Type B pancreatic cell (in vitro differentiated cells): ENCODE data around the gene CBX6. TPM values are rescaled to one million over a fixed set of nuclear protein-coding genes. Genes with fewer than 3 reads are reported as not detected.
"Not testable (repeated sequence)": the region's sequence is repeated elsewhere in the genome, so short reads cannot be mapped to it uniquely, and the experiment has no call there.

Source experiments
- DNase-seq: peaks from one replicate; pipeline ENCODE4 v3.0.0; 2021; ENCODE audit warnings: mixed read lengths; ENCODE audit not compliant: unreplicated experiment; ENCODE audit errors: extremely low spot score
- H3K27ac Mint-ChIP-seq: 2 replicates; pipeline ENCODE4 v1.8.0; 2021; ENCODE audit warnings: mild to moderate bottlenecking, mixed read lengths
- H3K27me3 Mint-ChIP-seq: 2 replicates; pipeline ENCODE4 v1.8.0; 2021; ENCODE audit warnings: mixed read lengths
- H3K36me3 Mint-ChIP-seq: 2 replicates; pipeline ENCODE4 v1.8.0; 2021; ENCODE audit warnings: mixed read lengths
- H3K4me1 Mint-ChIP-seq: one replicate; pipeline ENCODE4 v1.8.0; 2021; ENCODE audit warnings: mixed read lengths; ENCODE audit not compliant: unreplicated experiment
- H3K4me3 Mint-ChIP-seq: 2 replicates; pipeline ENCODE4 v1.8.0; 2021; ENCODE audit warnings: mild to moderate bottlenecking, mixed read lengths
- H3K9me3 Mint-ChIP-seq: 2 replicates; pipeline ENCODE4 v1.8.0; 2021; ENCODE audit warnings: mixed read lengths
- total RNA-seq: library from RNA; stranded (reverse); gene quantifications from 2 replicates; pipeline ENCODE4 v1.2.1, GENCODE V29; 2021; ENCODE audit warnings: low replicate concordance
- TF ChIP-seq, protein P1 (sequence below): fragments of 200-600 bp; sonication (generic); conservative IDR thresholded peaks from 2 replicates; pipeline ENCODE4 v1.5.0; 2021; ENCODE audit warnings: antibody characterized with exemption, mild to moderate bottlenecking

The CBX6 gene
- total RNA-seq, 1 donor from 2014 or later, result 93.5 TPM

DNA sequence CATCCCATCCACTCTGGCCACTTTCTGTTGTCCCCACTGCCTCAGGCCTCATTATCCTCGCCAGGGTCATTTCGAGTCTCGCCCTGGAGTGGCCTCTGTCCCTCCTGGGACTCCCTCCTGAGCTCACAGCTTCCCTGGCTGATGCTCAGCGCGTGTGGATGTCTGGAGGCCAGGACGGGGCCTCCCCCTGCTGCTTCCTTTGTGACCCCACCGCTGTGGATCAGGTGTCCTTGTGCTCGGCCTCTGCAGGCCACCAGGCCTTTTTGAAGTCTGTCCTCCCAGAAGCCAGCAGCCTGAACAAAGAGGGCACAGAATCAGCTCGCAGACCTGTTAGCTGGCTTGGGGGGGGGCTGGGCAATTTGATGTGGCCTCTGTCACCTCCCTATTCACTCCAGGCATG lies 13.5 kb downstream of the CBX6 start:
- Mint-ChIP-seq H3K27ac (no peak overlapping the region), H3K27me3 (peaks cover 4% of the 10 kb centered on the region), H3K9me3 (no peaks in the 10 kb centered on the region), H3K4me1 (peaks cover 8% of the 10 kb centered on the region), H3K4me3 (no peak overlapping the region), H3K36me3 (no peaks in the 10 kb centered on the region)
- DNase-seq, result no peak
- TF ChIP-seq, protein P1, sequence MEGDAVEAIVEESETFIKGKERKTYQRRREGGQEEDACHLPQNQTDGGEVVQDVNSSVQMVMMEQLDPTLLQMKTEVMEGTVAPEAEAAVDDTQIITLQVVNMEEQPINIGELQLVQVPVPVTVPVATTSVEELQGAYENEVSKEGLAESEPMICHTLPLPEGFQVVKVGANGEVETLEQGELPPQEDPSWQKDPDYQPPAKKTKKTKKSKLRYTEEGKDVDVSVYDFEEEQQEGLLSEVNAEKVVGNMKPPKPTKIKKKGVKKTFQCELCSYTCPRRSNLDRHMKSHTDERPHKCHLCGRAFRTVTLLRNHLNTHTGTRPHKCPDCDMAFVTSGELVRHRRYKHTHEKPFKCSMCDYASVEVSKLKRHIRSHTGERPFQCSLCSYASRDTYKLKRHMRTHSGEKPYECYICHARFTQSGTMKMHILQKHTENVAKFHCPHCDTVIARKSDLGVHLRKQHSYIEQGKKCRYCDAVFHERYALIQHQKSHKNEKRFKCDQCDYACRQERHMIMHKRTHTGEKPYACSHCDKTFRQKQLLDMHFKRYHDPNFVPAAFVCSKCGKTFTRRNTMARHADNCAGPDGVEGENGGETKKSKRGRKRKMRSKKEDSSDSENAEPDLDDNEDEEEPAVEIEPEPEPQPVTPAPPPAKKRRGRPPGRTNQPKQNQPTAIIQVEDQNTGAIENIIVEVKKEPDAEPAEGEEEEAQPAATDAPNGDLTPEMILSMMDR, result no peak

DNA sequence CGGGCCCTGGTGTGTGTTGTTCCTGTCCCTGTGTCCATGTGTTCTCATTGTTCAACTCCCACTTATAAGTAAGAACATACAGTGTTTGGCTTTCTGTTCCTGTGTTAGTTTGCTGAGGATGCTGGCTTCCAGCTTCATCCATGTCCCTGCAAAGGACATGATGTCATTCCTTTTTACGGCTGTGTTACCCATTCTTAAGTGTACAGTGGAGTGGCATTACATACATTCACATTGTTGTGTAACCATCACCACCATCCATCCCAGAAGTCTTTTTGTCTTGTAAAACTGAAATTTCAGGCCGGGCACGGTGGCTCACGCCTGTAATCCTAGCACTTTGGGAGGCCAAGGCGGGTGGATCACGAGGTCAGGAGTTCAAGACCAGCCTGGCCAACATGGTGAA lies 17.5 kb downstream of the CBX6 start:
- H3K9me3 Mint-ChIP-seq, H3K27ac Mint-ChIP-seq: not testable (repeated sequence)

DNA sequence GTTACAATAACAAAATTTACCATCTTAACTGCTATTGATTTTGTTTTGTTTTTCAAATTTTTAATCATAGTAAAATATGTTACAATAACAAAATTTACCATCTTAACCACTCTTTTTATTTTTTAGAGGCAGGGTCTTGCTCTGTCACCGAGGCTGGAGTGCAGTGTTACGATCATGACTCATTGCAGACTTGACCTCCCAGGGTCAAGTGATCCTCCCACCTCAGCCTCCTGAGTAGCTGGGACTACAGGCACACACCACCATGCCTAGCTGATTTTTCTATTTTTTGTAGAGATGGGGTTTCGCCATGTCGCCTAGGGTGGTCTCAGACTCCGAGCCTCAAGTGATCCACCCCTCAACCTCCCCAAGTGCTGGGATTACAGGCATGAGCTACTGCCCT lies 18.1 kb downstream of the CBX6 start:
- not testable (repeated sequence) for H3K27ac Mint-ChIP-seq, H3K4me3 Mint-ChIP-seq
- H3K27me3 Mint-ChIP-seq, result peaks cover 45% of the 10 kb centered on the region

More for the DNA sequence above, 17.5 kb downstream of the CBX6 start:
- DNase-seq, H3K4me1 Mint-ChIP-seq, H3K4me3 Mint-ChIP-seq, H3K36me3 Mint-ChIP-seq: not testable (repeated sequence)
- peaks cover 39% of the 10 kb centered on the region for H3K27me3 Mint-ChIP-seq

DNA sequence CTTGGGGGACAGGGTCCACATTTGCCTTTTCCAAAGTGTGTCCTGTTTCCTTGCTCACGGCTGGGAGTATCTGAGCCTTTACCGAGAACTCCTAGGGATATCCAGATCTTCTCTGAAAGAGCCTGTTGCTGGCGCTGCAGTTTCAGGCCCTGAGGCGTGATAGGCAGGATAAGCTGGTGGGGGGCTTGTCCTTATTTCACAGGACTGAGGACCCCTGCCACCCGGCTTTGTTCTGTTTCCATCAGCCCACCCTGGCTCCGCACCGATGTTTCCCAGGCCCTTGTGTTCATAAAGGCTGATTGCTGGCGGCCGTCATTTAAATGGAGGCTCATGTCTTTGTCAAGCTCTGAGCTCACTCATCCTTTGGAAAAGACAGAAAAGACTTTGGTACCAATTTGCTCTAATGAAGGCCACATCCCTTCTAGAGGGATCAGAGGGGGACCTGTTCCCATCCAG lies 18.8 kb downstream of the CBX6 start:
- Mint-ChIP-seq H3K9me3 (no peaks in the 10 kb centered on the region), H3K4me3 (no peak overlapping the region)

More for the DNA sequence above, 18.1 kb downstream of the CBX6 start:
- H3K36me3 Mint-ChIP-seq, H3K4me1 Mint-ChIP-seq, DNase-seq, H3K9me3 Mint-ChIP-seq: not testable (repeated sequence)

DNA sequence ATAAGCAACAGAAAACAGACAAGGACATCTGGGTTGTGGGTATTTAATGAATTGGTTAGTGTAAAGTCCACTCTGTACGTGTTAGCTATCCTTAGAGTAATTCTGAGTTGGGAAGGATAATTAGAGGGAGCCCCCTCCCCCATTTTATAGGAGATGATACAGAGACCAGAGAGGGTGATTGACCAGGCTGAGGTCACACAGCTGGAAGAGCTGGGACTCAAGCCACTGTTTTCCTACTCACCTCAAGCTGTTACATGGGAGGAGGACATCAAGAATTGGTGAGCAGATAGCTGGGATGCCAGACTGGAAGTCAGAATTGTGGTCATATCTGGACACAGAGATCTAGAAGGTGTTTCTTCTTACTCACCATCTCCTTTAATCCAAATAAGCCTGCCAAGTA lies 19.5 kb downstream of the CBX6 start:
- Mint-ChIP-seq H3K27me3 (peaks cover 57% of the 10 kb centered on the region), H3K4me3 (no peak overlapping the region), H3K36me3 (no peaks in the 10 kb centered on the region), H3K9me3 (no peaks in the 10 kb centered on the region), H3K27ac (no peak overlapping the region), H3K4me1 (peaks cover 4% of the 10 kb centered on the region)
- TF ChIP-seq, protein P1, result no peak
- no peak for DNase-seq

More for the DNA sequence above, 18.8 kb downstream of the CBX6 start:
- DNase-seq, result no peak
- Mint-ChIP-seq H3K4me1 (peaks cover 7% of the 10 kb centered on the region), H3K36me3 (no peaks in the 10 kb centered on the region), H3K27me3 (peaks cover 51% of the 10 kb centered on the region), H3K27ac (no peak overlapping the region)
- TF ChIP-seq, protein P1, result no peak

DNA sequence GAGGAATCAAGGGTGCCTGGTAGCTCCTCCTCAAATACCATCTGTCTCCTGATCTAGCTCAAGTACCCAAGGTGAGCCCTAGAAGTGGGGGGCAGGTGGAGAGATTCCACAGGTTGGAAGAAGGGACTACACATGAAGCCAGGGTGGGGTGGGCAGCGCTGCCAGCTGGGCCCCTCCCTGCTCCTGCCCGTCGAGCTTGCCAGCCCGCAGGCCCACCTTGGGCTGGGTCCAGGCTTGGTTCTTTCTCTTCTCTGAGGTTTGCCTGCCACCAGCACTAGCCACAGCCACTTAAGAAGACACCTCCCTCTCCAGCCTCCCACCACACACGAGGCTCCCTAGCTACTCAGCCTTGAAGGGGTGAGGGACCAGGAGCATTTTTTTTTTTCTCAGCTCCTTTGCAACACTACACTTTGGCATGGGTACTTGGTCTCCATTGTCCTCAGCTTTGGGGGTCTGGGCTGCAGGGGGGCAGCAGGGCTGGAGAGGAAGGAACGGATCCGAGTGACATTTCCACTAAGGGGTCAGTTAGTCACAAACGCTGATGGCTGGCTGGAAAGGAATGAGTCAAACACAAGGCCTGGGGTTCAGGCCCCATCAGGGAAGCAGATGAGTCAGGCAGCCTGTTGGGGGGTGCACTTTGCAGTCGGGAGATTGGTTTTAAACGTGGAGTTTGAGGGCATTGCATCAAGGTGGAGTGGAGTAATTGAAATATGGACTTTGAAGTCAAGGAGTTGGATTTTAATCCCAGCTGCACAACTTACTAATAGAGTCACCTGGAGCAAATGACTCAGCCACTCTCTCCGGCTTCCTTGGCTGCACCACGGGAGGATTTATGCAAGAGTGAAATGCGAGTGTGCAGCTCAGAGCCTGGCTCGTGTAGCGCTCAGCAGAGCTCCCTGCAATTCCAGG lies 20.8 kb downstream of the CBX6 start:
- DNase-seq, result no peak
- H3K27ac Mint-ChIP-seq, result no peak overlapping the region
- peaks cover 4% of the 10 kb centered on the region for H3K4me1 Mint-ChIP-seq
- H3K4me3 Mint-ChIP-seq, result no peak overlapping the region
- TF ChIP-seq, protein P1, result no peak
- H3K27me3 Mint-ChIP-seq, result peaks cover 70% of the 10 kb centered on the region
- H3K36me3 Mint-ChIP-seq, result no peaks in the 10 kb centered on the region
- H3K9me3 Mint-ChIP-seq, result no peaks in the 10 kb centered on the region
